Measurements from ENCODE around the gene ARIH2.

ARIH2 gene

GRCh38 chr3:48928679-48929078 lies 10.0 kb downstream of the ARIH2 start:
- DNase-seq (ENCODE audit: low spot score): no peak
- no peak for TF ChIP-seq CTCF (IDR thresholded peaks at IDR 0.05; ENCODE audit: poor library complexity, severe bottlenecking)
- peaks cover 90% of the 10 kb centered on the region for H3K36me3 ChIP-seq (ENCODE audit: low read depth)
- peaks cover 18% of the 10 kb centered on the region for H3K4me1 ChIP-seq (ENCODE audit: insufficient read depth, poor library complexity, severe bottlenecking)
- no peaks in the 10 kb centered on the region for H3K9me3 ChIP-seq (ENCODE audit: severe bottlenecking)
- H3K4me3 ChIP-seq (ENCODE audit: severe bottlenecking): no peak overlapping the region
- ATAC-seq (ENCODE audit: low read depth): no peak
- no peaks in the 10 kb centered on the region for H3K27me3 ChIP-seq (ENCODE audit: insufficient read depth, poor library complexity, severe bottlenecking)
- peak overlapping the region; percentile 9 for H3K27ac ChIP-seq (ENCODE audit: poor library complexity, severe bottlenecking)

GRCh38 chr3:48929358-48930035 lies 10.9 kb downstream of the ARIH2 start:
- Histone ChIP-seq H3K9me3 (ENCODE audit: severe bottlenecking) (no peaks in the 10 kb centered on the region), H3K27me3 (ENCODE audit: insufficient read depth, poor library complexity, severe bottlenecking) (no peaks in the 10 kb centered on the region), H3K36me3 (ENCODE audit: low read depth) (peaks cover 90% of the 10 kb centered on the region), H3K4me3 (ENCODE audit: severe bottlenecking) (no peak overlapping the region), H3K27ac (ENCODE audit: poor library complexity, severe bottlenecking) (no peak overlapping the region), H3K4me1 (ENCODE audit: insufficient read depth, poor library complexity, severe bottlenecking) (peaks cover 18% of the 10 kb centered on the region)
- TF ChIP-seq CTCF (IDR thresholded peaks at IDR 0.05; ENCODE audit: poor library complexity, severe bottlenecking): no peak
- DNase-seq (ENCODE audit: low spot score) (no peak), ATAC-seq (ENCODE audit: low read depth) (no peak)

GRCh38 chr3:48930590-48930989 lies 11.9 kb downstream of the ARIH2 start:
- Histone ChIP-seq H3K9me3 (ENCODE audit: severe bottlenecking) (no peaks in the 10 kb centered on the region), H3K4me1 (ENCODE audit: insufficient read depth, poor library complexity, severe bottlenecking) (peaks cover 18% of the 10 kb centered on the region), H3K36me3 (ENCODE audit: low read depth) (peaks cover 90% of the 10 kb centered on the region), H3K4me3 (ENCODE audit: severe bottlenecking) (no peak overlapping the region), H3K27me3 (ENCODE audit: insufficient read depth, poor library complexity, severe bottlenecking) (no peaks in the 10 kb centered on the region), H3K27ac (ENCODE audit: poor library complexity, severe bottlenecking) (no peak overlapping the region)
- DNase-seq (ENCODE audit: low spot score) (no peak), ATAC-seq (ENCODE audit: low read depth) (no peak)
- TF ChIP-seq CTCF (IDR thresholded peaks at IDR 0.05; ENCODE audit: poor library complexity, severe bottlenecking): no peak

GRCh38 chr3:48931944-48932580 lies 13.4 kb downstream of the ARIH2 start:
- H3K36me3 ChIP-seq (ENCODE audit: low read depth): peaks cover 82% of the 10 kb centered on the region
- no peak overlapping the region for H3K4me3 ChIP-seq (ENCODE audit: severe bottlenecking)
- H3K27ac ChIP-seq (ENCODE audit: poor library complexity, severe bottlenecking): no peak overlapping the region
- H3K4me1 ChIP-seq (ENCODE audit: insufficient read depth, poor library complexity, severe bottlenecking): peaks cover 16% of the 10 kb centered on the region
- TF ChIP-seq CTCF (IDR thresholded peaks at IDR 0.05; ENCODE audit: poor library complexity, severe bottlenecking): no peak
- DNase-seq (ENCODE audit: low spot score) (no peak), ATAC-seq (ENCODE audit: low read depth) (no peak)
- no peaks in the 10 kb centered on the region for H3K27me3 ChIP-seq (ENCODE audit: insufficient read depth, poor library complexity, severe bottlenecking)
- no peaks in the 10 kb centered on the region for H3K9me3 ChIP-seq (ENCODE audit: severe bottlenecking)

Data from RWPE2 (cell line).